ENCODE data around the gene PCDH17. TPM values are rescaled to one million over a fixed set of nuclear protein-coding genes. Genes with fewer than 3 reads are reported as not detected.

Gene PCDH17
- total and polyA plus RNA-seq, 2 experiments from 2014 or later: not detected

- no peaks in the 10 kb centered on the region for H3F3A ChIP-seq (ENCODE audit: insufficient read depth)
- H3K4me2 ChIP-seq (ENCODE audit: unreplicated experiment): no peak overlapping the region
- H3K27ac ChIP-seq: no peak overlapping the region
- no peaks in the 10 kb centered on the region for H4K20me1 ChIP-seq (ENCODE audit: insufficient read depth)
- no peaks in the 10 kb centered on the region for H3K36me3 ChIP-seq (ENCODE audit: low read depth)
- TF ChIP-seq EZH2 (IDR thresholded peaks at IDR 0.05; ENCODE audit: insufficient read depth, poor library complexity, severe bottlenecking): no peak
- TF ChIP-seq EZH2phosphoT487 (IDR thresholded peaks at IDR 0.05; ENCODE audit: insufficient read depth, low read depth): no peak
- DNase-seq: no peak
- no peaks in the 10 kb centered on the region for H3K79me2 ChIP-seq (ENCODE audit: insufficient read depth)
- no peaks in the 10 kb centered on the region for H3K9me2 ChIP-seq (ENCODE audit: insufficient read depth)
- in situ Hi-C loops (cut with MboI): no loop called here
- 3 to 12% methylated on average over 2 of the region's 2 CpGs for WGBS, 2 experiments (ENCODE audit: low coverage in 1 of 2, low lambda C conversion rate in 2 of 2, missing lambda C conversion rate in 2 of 2)
- H3K9me3 ChIP-seq (ENCODE audit: low read depth): no peaks in the 10 kb centered on the region
- no peaks in the 10 kb centered on the region for H3K4me1 ChIP-seq (ENCODE audit: insufficient read depth)
- no peaks in the 10 kb centered on the region for H3K27me3 ChIP-seq (replicated peaks; ENCODE audit: insufficient read depth)
- H3K4me3 ChIP-seq: no peak overlapping the region
- no peak overlapping the region for H2AFZ ChIP-seq
- H3K9ac ChIP-seq: no peak overlapping the region
These were observed 40.6 kb downstream of the PCDH17 start for GRCh38 chr13:57672168-57672567.

GRCh38 chr13:57673197-57673596, 41.7 kb downstream of the PCDH17 start:
- Histone ChIP-seq H3K9me2 (ENCODE audit: insufficient read depth) (no peaks in the 10 kb centered on the region), H3K9ac (no peak overlapping the region), H3K36me3 (ENCODE audit: low read depth) (no peaks in the 10 kb centered on the region), H3K27me3 (replicated peaks; ENCODE audit: insufficient read depth) (no peaks in the 10 kb centered on the region), H3F3A (ENCODE audit: insufficient read depth) (no peaks in the 10 kb centered on the region), H3K79me2 (ENCODE audit: insufficient read depth) (no peaks in the 10 kb centered on the region), H4K20me1 (ENCODE audit: insufficient read depth) (no peaks in the 10 kb centered on the region), H3K27ac (no peak overlapping the region), H3K4me1 (ENCODE audit: insufficient read depth) (no peaks in the 10 kb centered on the region), H2AFZ (no peak overlapping the region), H3K9me3 (ENCODE audit: low read depth) (no peaks in the 10 kb centered on the region), H3K4me3 (no peak overlapping the region), H3K4me2 (ENCODE audit: unreplicated experiment) (no peak overlapping the region)
- TF ChIP-seq EZH2phosphoT487 (IDR thresholded peaks at IDR 0.05; ENCODE audit: insufficient read depth, low read depth) (no peak), EZH2 (IDR thresholded peaks at IDR 0.05; ENCODE audit: insufficient read depth, poor library complexity, severe bottlenecking) (no peak)
- WGBS, 2 experiments (ENCODE audit: low coverage in 1 of 2, low lambda C conversion rate in 2 of 2, missing lambda C conversion rate in 2 of 2): 14 to 18% methylated on average over 2 of the region's 2 CpGs
- DNase-seq: no peak
- in situ Hi-C loops (cut with MboI): no loop called here

- TF ChIP-seq EZH2phosphoT487 (IDR thresholded peaks at IDR 0.05; ENCODE audit: insufficient read depth, low read depth) (no peak), EZH2 (IDR thresholded peaks at IDR 0.05; ENCODE audit: insufficient read depth, poor library complexity, severe bottlenecking) (no peak)
- WGBS, 2 experiments (ENCODE audit: low coverage in 1 of 2, low lambda C conversion rate in 2 of 2, missing lambda C conversion rate in 2 of 2): 9 to 13% methylated on average over 2 of the region's 2 CpGs
- Histone ChIP-seq H3K9me3 (ENCODE audit: low read depth) (no peaks in the 10 kb centered on the region), H3K4me1 (ENCODE audit: insufficient read depth) (no peaks in the 10 kb centered on the region), H3K79me2 (ENCODE audit: insufficient read depth) (no peaks in the 10 kb centered on the region), H3K36me3 (ENCODE audit: low read depth) (no peaks in the 10 kb centered on the region), H4K20me1 (ENCODE audit: insufficient read depth) (no peaks in the 10 kb centered on the region), H3K4me3 (no peak overlapping the region), H3K27me3 (replicated peaks; ENCODE audit: insufficient read depth) (no peaks in the 10 kb centered on the region), H2AFZ (no peak overlapping the region), H3K27ac (no peak overlapping the region), H3K9ac (no peak overlapping the region), H3F3A (ENCODE audit: insufficient read depth) (no peaks in the 10 kb centered on the region), H3K9me2 (ENCODE audit: insufficient read depth) (no peaks in the 10 kb centered on the region), H3K4me2 (ENCODE audit: unreplicated experiment) (no peak overlapping the region)
- in situ Hi-C loops (cut with MboI): no loop called here
- DNase-seq: no peak
These were observed 44.0 kb downstream of the PCDH17 start for GRCh38 chr13:57675526-57675925.

GRCh38 chr13:57680609-57681008, 49.1 kb downstream of the PCDH17 start:
- TF ChIP-seq EZH2phosphoT487 (IDR thresholded peaks at IDR 0.05; ENCODE audit: insufficient read depth, low read depth) (no peak), EZH2 (IDR thresholded peaks at IDR 0.05; ENCODE audit: insufficient read depth, poor library complexity, severe bottlenecking) (no peak)
- no peak for DNase-seq

More at GRCh38 chr13:57680609-57681008, 49.1 kb downstream of the PCDH17 start:
- Histone ChIP-seq H3F3A (ENCODE audit: insufficient read depth) (no peaks in the 10 kb centered on the region), H3K79me2 (ENCODE audit: insufficient read depth) (no peaks in the 10 kb centered on the region), H4K20me1 (ENCODE audit: insufficient read depth) (no peaks in the 10 kb centered on the region), H3K9me2 (ENCODE audit: insufficient read depth) (no peaks in the 10 kb centered on the region), H3K9ac (no peak overlapping the region), H3K27ac (no peak overlapping the region), H3K4me2 (ENCODE audit: unreplicated experiment) (no peak overlapping the region), H3K4me3 (no peak overlapping the region), H2AFZ (no peak overlapping the region), H3K27me3 (replicated peaks; ENCODE audit: insufficient read depth) (no peaks in the 10 kb centered on the region), H3K4me1 (ENCODE audit: insufficient read depth) (no peaks in the 10 kb centered on the region), H3K36me3 (ENCODE audit: low read depth) (no peaks in the 10 kb centered on the region), H3K9me3 (ENCODE audit: low read depth) (no peaks in the 10 kb centered on the region)
- in situ Hi-C loops (cut with MboI): no loop called here
- 0 to 8% methylated on average over 1 of the region's 1 CpG for WGBS, 2 experiments (ENCODE audit: low coverage in 1 of 2, low lambda C conversion rate in 2 of 2, missing lambda C conversion rate in 2 of 2)

Data from GM23248 (cell line).